GM19452 (cell line): ENCODE results near the gene PRKN.
"Not testable (repeated sequence)": the region's sequence is repeated elsewhere in the genome, so short reads cannot be mapped to it uniquely, and the experiment has no call there.

ENCODE experiments used
- ATAC-seq: cut with Tn5 transposase; IDR thresholded peaks from one replicate; pipeline ENCODE4 v1.9.1; 2021; ENCODE audit not compliant: unreplicated experiment

The PRKN gene

GRCh38 chr6:161882196-161882765, 845.3 kb downstream of the PRKN start:
- no peak for ATAC-seq

- no peak for ATAC-seq
Observed at GRCh38 chr6:161880056-161880455, 847.5 kb downstream of the PRKN start.

GRCh38 chr6:161876231-161876630, 851.3 kb downstream of the PRKN start:
- no peak for ATAC-seq

GRCh38 chr6:161870236-161870901, 857.2 kb downstream of the PRKN start:
- ATAC-seq, result no peak

- ATAC-seq, result no peak
Observed at GRCh38 chr6:161869491-161869890, 858.1 kb downstream of the PRKN start.

- ATAC-seq, result no peak
Observed at GRCh38 chr6:161866570-161866969, 861.0 kb downstream of the PRKN start.

- not testable (repeated sequence) for ATAC-seq
Observed at GRCh38 chr6:161861061-161861460, 866.5 kb downstream of the PRKN start.

- ATAC-seq, result no peak
Observed at GRCh38 chr6:161853657-161854056, 873.9 kb downstream of the PRKN start.

GRCh38 chr6:161851486-161851885, 876.1 kb downstream of the PRKN start:
- ATAC-seq, result not testable (repeated sequence)

GRCh38 chr6:161850562-161850961, 877.0 kb downstream of the PRKN start:
- no peak for ATAC-seq

- no peak for ATAC-seq
Observed at GRCh38 chr6:161847628-161848027, 879.9 kb downstream of the PRKN start.

GRCh38 chr6:161844804-161845203, 882.8 kb downstream of the PRKN start:
- ATAC-seq, result no peak

- ATAC-seq, result no peak
Observed at GRCh38 chr6:161843066-161843465, 884.5 kb downstream of the PRKN start.

- ATAC-seq, result no peak
Observed at GRCh38 chr6:161840380-161840779, 887.2 kb downstream of the PRKN start.

- ATAC-seq, result no peak
Observed at GRCh38 chr6:161838306-161839035, 889.1 kb downstream of the PRKN start.

- no peak for ATAC-seq
Observed at GRCh38 chr6:161837854-161838253, 889.7 kb downstream of the PRKN start.

GRCh38 chr6:161837449-161837735, 890.2 kb downstream of the PRKN start:
- no peak for ATAC-seq

- no peak for ATAC-seq
Observed at GRCh38 chr6:161836643-161837448, 890.7 kb downstream of the PRKN start.

- ATAC-seq, result no peak
Observed at GRCh38 chr6:161835500-161836215, 891.9 kb downstream of the PRKN start.

GRCh38 chr6:161834426-161834825, 893.1 kb downstream of the PRKN start:
- no peak for ATAC-seq
